Hematopoietic multipotent progenitor cell treated with erythropoietin and hydrocortisone succinate and interleukin-3 and kit ligand, for 15 days (in vitro differentiated cells): Measurements from ENCODE around the gene TPRX1.
"Not testable (repeated sequence)": the region's sequence is repeated elsewhere in the genome, so short reads cannot be mapped to it uniquely, and the experiment has no call there.

Experiments used
- DNase-seq: peaks from one replicate; pipeline ENCODE4 v3.0.0-alpha.2; 2015; ENCODE audit warnings: low spot score

Gene TPRX1

GRCh38 chr19:47801270-47801669 is 3.1 kb downstream of the TPRX1 start:
- no peak for DNase-seq

GRCh38 chr19:47798904-47799266 is 5.5 kb downstream of the TPRX1 start:
- DNase-seq: no peak

GRCh38 chr19:47797996-47798903 is 6.1 kb downstream of the TPRX1 start:
- no peak for DNase-seq

- no peak for DNase-seq
These were observed 7.6 kb downstream of the TPRX1 start for GRCh38 chr19:47796785-47797184.

GRCh38 chr19:47794526-47794925 is 9.8 kb downstream of the TPRX1 start:
- DNase-seq: no peak

- no peak for DNase-seq
These were observed 11.7 kb downstream of the TPRX1 start for GRCh38 chr19:47792616-47793015.

- peak; percentile 69 for DNase-seq
These were observed 13.9 kb downstream of the TPRX1 start for GRCh38 chr19:47790398-47790814.

- not testable (repeated sequence) for DNase-seq
These were observed 14.5 kb downstream of the TPRX1 start for GRCh38 chr19:47789811-47790210.

- not testable (repeated sequence) for DNase-seq
These were observed 17.0 kb downstream of the TPRX1 start for GRCh38 chr19:47787307-47787706.

GRCh38 chr19:47786566-47786965 is 17.8 kb downstream of the TPRX1 start:
- no peak for DNase-seq

GRCh38 chr19:47781590-47782262 is 22.6 kb downstream of the TPRX1 start:
- no peak for DNase-seq

- DNase-seq: no peak
These were observed 24.2 kb downstream of the TPRX1 start for GRCh38 chr19:47780215-47780551.

GRCh38 chr19:47779524-47780214 is 24.7 kb downstream of the TPRX1 start:
- DNase-seq: no peak

- DNase-seq: no peak
These were observed 25.4 kb downstream of the TPRX1 start for GRCh38 chr19:47778954-47779351.

- DNase-seq: peak; percentile 66
These were observed 26.1 kb downstream of the TPRX1 start, which contains the start of gene SELENOW for GRCh38 chr19:47778049-47778953. Gene SELENOW, plus strand, starts transcription at chr19:47778703. Its CDS starts 83 bp downstream, at chr19:47778786.

- not testable (repeated sequence) for DNase-seq
These were observed 26.9 kb downstream of the TPRX1 start for GRCh38 chr19:47777245-47778048.

GRCh38 chr19:47776568-47776967 is 27.8 kb downstream of the TPRX1 start:
- no peak for DNase-seq

- DNase-seq: not testable (repeated sequence)
These were observed 33.1 kb downstream of the TPRX1 start for GRCh38 chr19:47771291-47771690.

GRCh38 chr19:47769534-47769933 is 34.8 kb downstream of the TPRX1 start:
- no peak for DNase-seq

- DNase-seq: no peak
These were observed 35.7 kb downstream of the TPRX1 start for GRCh38 chr19:47768604-47769003.

GRCh38 chr19:47767349-47767748 is 37.0 kb downstream of the TPRX1 start:
- DNase-seq: no peak
